ENCODE data around the gene MED13L.

DNA sequence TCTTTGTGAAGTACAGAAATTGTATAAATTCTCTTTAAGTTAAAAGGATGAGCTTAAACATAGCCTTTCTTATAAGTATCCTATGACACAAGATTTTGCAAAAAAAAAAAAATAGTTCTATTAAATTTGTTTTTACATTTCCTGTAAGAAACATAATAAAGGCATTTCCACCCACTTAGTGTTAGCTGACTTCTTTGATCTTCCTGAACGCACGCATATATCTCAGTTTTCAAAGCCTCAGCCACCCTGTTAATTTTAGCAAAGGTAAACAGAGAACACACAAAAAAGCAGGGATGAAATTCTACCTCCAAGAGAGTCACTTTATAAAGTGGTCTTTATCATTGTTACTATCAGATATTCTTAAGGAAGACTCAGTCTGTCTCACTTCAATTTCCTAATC is 277.9 kb downstream of the MED13L start:
- TF ChIP-seq POLR2A (IDR thresholded peaks at IDR 0.05) (no peak), CTCF (IDR thresholded peaks at IDR 0.05) (no peak)

All from lower leg skin (tissue), 3 donors.